GM19468 (cell line): ENCODE results near the gene SCNN1B.
"Not testable (repeated sequence)": the region's sequence is repeated elsewhere in the genome, so short reads cannot be mapped to it uniquely, and the experiment has no call there.

Source experiments
- ATAC-seq: cut with Tn5 transposase; IDR thresholded peaks from one replicate; pipeline ENCODE4 v1.9.1; 2021; ENCODE audit warnings: mild to moderate bottlenecking, moderate library complexity, moderate number of reproducible peaks; ENCODE audit not compliant: unreplicated experiment; ENCODE audit errors: extremely low read depth

Gene SCNN1B

GRCh38 chr16:23398987-23399805, 97.1 kb downstream of the SCNN1B start:
- ATAC-seq, result no peak

- ATAC-seq, result not testable (repeated sequence)
Observed at GRCh38 chr16:23400447-23400846, 98.3 kb downstream of the SCNN1B start.

GRCh38 chr16:23401139-23401538, 99.0 kb downstream of the SCNN1B start:
- ATAC-seq, result no peak

GRCh38 chr16:23402100-23402499, 100.0 kb downstream of the SCNN1B start:
- ATAC-seq, result no peak

GRCh38 chr16:23403547-23403946, 101.4 kb downstream of the SCNN1B start:
- ATAC-seq, result no peak

- no peak for ATAC-seq
Observed at GRCh38 chr16:23406024-23406423, 103.9 kb downstream of the SCNN1B start.

GRCh38 chr16:23406546-23407240, 104.6 kb downstream of the SCNN1B start:
- no peak for ATAC-seq

- no peak for ATAC-seq
Observed at GRCh38 chr16:23407436-23408127, 105.5 kb downstream of the SCNN1B start.

- no peak for ATAC-seq
Observed at GRCh38 chr16:23408242-23408822, 106.2 kb downstream of the SCNN1B start.

GRCh38 chr16:23408823-23409298, 106.8 kb downstream of the SCNN1B start:
- ATAC-seq, result no peak

GRCh38 chr16:23409522-23409921, 107.4 kb downstream of the SCNN1B start:
- ATAC-seq, result no peak

GRCh38 chr16:23410176-23410575, 108.1 kb downstream of the SCNN1B start:
- ATAC-seq, result no peak

GRCh38 chr16:23414731-23415130, 112.6 kb downstream of the SCNN1B start:
- ATAC-seq, result no peak

GRCh38 chr16:23416816-23417215, 114.7 kb downstream of the SCNN1B start:
- ATAC-seq, result no peak

- ATAC-seq, result no peak
Observed at GRCh38 chr16:23420011-23420410, 117.9 kb downstream of the SCNN1B start.

GRCh38 chr16:23423496-23424049, 121.5 kb downstream of the SCNN1B start:
- no peak for ATAC-seq

GRCh38 chr16:23424292-23424958, 122.3 kb downstream of the SCNN1B start:
- ATAC-seq, result no peak

- no peak for ATAC-seq
Observed at GRCh38 chr16:23428351-23428750, 126.2 kb downstream of the SCNN1B start.
